HL-60 (cell line): ENCODE data around the gene BLMH.

Source experiments
- GABPA ChIP-seq: IDR thresholded peaks from 2 replicates; pipeline ENCODE4 v1.6.1; 2012; ENCODE audit warnings: low read depth
- POLR2AphosphoS5 ChIP-seq: IDR thresholded peaks from 2 replicates; pipeline ENCODE4 v1.6.1; 2012; ENCODE audit warnings: low read depth
- TF ChIP-seq, protein P1 (sequence below): IDR thresholded peaks from one replicate; pipeline ENCODE4 v1.5.1; 2011; ENCODE audit warnings: low read length, control low read depth, inconsistent platforms; ENCODE audit not compliant: insufficient read depth
- TF ChIP-seq, protein P2 (sequence below): IDR thresholded peaks from 2 replicates; pipeline ENCODE4 v1.6.1; 2012; ENCODE audit warnings: low read depth; ENCODE audit not compliant: insufficient replicate concordance

DNA sequence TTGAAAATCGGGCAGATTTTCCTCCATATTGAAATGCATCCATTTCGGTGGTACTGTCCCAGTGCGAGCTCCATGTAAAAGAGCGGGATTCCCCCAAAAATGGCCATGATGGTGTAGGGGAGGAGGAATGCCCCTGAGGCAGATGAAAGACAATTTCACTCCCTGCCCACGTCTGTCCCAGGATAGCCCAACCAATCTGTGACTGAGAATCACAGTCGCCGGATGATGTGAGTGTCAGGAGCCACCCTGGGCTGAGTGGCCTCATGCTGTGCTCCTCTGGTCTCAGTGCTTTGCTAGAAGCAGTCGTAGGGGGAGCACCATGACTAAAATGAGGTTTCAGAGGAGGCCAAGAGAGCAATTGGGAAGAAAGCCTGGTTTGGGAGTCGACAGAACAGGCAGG, 72.9 kb downstream of the BLMH start:
- TF ChIP-seq, protein P1, sequence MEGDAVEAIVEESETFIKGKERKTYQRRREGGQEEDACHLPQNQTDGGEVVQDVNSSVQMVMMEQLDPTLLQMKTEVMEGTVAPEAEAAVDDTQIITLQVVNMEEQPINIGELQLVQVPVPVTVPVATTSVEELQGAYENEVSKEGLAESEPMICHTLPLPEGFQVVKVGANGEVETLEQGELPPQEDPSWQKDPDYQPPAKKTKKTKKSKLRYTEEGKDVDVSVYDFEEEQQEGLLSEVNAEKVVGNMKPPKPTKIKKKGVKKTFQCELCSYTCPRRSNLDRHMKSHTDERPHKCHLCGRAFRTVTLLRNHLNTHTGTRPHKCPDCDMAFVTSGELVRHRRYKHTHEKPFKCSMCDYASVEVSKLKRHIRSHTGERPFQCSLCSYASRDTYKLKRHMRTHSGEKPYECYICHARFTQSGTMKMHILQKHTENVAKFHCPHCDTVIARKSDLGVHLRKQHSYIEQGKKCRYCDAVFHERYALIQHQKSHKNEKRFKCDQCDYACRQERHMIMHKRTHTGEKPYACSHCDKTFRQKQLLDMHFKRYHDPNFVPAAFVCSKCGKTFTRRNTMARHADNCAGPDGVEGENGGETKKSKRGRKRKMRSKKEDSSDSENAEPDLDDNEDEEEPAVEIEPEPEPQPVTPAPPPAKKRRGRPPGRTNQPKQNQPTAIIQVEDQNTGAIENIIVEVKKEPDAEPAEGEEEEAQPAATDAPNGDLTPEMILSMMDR = no peak
- TF ChIP-seq, protein P2, sequence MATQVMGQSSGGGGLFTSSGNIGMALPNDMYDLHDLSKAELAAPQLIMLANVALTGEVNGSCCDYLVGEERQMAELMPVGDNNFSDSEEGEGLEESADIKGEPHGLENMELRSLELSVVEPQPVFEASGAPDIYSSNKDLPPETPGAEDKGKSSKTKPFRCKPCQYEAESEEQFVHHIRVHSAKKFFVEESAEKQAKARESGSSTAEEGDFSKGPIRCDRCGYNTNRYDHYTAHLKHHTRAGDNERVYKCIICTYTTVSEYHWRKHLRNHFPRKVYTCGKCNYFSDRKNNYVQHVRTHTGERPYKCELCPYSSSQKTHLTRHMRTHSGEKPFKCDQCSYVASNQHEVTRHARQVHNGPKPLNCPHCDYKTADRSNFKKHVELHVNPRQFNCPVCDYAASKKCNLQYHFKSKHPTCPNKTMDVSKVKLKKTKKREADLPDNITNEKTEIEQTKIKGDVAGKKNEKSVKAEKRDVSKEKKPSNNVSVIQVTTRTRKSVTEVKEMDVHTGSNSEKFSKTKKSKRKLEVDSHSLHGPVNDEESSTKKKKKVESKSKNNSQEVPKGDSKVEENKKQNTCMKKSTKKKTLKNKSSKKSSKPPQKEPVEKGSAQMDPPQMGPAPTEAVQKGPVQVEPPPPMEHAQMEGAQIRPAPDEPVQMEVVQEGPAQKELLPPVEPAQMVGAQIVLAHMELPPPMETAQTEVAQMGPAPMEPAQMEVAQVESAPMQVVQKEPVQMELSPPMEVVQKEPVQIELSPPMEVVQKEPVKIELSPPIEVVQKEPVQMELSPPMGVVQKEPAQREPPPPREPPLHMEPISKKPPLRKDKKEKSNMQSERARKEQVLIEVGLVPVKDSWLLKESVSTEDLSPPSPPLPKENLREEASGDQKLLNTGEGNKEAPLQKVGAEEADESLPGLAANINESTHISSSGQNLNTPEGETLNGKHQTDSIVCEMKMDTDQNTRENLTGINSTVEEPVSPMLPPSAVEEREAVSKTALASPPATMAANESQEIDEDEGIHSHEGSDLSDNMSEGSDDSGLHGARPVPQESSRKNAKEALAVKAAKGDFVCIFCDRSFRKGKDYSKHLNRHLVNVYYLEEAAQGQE = no peak
- TF ChIP-seq GABPA (no peak), POLR2AphosphoS5 (no peak)
